ENCODE measurements around the gene ANKRD44.

The ANKRD44 gene

GRCh38 chr2:197145471-197146056, 165.0 kb downstream of the ANKRD44 start:
- no peak for DNase-seq (ENCODE audit: low read depth)

DNA sequence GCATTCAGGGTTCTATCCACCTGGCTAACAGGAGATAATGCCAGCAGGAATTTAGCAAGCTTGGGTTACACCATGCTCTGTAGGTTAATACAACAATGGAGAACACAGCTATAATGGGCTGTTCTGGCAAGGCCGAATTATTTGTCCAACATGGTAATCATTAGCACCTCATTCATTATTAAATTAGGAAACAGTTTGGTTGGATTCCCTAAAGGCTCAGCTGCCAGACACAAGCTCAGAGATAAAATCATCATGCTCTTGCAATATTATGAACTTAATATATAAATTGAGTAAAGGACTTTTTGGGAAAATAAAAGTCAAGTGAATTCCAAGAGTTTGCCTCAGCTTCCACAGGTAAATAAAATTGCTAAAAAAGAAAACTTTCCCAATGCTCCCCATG, 166.4 kb downstream of the ANKRD44 start:
- no peak for DNase-seq (ENCODE audit: low read depth)

DNA sequence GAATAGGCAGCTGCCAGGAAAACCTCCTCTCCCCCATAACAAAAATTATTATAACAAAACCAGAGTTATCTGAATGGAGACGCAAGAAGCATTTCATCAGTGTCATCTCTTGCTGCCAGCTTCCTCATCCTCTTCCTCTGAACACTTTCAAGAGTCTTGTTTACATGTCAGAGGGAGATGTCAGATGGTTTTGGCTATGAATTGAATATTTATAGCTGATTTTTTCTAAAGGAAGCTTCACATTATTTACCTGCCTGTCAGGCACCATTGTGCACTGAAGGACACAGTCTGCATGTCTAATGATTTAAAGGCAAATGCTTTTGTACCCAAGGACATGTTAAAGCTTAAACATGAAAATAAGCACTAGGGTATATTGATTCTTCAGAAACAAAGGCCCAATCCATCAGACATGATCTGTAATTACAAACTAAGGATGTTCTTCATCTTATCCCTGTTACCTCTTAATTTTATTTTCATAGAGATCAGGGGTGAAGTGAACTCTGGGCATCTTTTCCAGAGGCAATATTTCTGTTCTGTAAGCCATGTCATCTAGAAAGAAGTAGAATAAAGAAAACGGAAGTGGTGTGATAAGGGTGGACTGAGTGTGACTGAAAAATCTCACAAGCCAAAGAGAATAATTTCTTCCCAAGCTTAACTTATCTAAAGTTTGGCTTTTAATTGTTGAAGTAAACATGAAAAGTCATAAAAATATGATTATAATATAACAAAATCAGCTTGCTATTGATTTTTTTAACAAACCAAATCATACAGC, 168.7 kb downstream of the ANKRD44 start:
- DNase-seq (ENCODE audit: low read depth): no peak

- no peak for DNase-seq (ENCODE audit: low read depth)
Observed at GRCh38 chr2:197140045-197140444, 170.5 kb downstream of the ANKRD44 start.

DNA sequence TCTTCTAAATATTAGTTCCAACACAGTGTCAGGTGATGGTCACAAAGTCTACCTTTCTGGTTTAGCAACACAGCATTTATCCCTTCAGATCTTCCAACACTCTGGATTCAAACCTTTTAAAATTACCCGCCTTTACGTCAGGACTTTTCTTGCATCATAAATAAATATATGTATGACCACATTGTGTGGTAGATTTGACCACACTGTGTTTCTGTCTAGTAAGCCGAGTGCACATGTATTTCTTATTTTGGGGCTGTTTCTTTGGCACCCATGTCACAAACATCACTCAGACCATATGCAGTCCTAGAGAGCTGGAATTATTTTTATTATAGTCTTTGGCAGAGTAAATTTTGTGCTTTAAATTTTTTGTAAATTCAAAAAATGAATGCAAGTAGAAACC, 172.1 kb downstream of the ANKRD44 start:
- no peak for DNase-seq (ENCODE audit: low read depth)

DNA sequence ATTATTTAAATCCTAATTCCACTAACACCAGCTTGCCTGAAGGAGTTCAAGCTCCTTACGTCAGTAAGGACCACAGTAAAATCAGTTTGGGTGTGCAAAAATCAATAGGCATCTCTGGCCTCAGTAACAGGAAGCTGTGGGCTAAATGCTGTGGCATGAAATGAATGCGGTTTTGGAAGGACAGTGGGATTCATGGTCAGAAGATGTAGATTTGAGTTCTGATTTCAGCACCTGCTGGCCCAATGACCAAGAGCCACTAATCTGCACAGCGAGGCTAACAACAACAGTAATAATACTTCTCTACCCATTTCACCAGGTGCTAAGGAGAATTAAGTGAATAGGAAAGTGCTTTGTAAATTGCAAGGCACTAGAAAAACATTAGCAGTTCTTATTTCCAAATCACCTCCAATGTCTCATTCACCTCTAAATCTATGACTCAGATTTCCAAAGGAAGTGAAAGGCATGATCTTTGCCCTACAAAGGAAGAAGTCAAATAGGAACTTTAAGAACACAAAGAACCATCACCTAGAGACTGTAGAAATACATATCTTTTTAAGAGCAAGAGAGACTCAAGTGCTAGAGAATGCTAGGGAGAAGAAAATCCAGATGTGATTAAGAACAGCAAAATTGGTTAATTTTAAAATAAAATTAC, 172.6 kb downstream of the ANKRD44 start:
- no peak for DNase-seq (ENCODE audit: low read depth)

GRCh38 chr2:197137231-197137630, 173.3 kb downstream of the ANKRD44 start:
- DNase-seq (ENCODE audit: low read depth): no peak

DNA sequence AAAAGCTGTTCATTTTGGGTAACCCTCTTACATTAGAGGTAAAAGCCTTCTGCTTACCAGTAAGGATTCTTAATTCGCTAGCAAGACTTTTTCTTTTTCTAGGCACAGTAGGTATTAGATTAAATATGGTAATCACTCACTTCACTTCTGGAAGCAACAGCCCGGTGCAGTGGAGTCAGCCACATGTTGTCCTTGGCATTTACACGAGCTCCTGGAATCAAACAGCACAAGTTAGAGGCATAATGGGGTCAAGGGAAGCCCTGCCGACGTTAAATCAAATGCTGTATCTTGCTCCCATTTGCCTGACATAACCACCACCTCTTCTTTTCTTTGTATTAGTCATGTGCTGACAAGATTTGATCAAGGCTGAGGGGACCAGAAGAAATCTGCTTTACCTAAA, 174.1 kb downstream of the ANKRD44 start:
- no peak for DNase-seq (ENCODE audit: low read depth)

GRCh38 chr2:197135806-197136205, 174.8 kb downstream of the ANKRD44 start:
- no peak for DNase-seq (ENCODE audit: low read depth)

GRCh38 chr2:197134206-197134605, 176.4 kb downstream of the ANKRD44 start:
- DNase-seq (ENCODE audit: low read depth): peak; percentile 7

GRCh38 chr2:197131558-197131855, 179.1 kb downstream of the ANKRD44 start:
- DNase-seq (ENCODE audit: low read depth): no peak

GRCh38 chr2:197130318-197130717, 180.3 kb downstream of the ANKRD44 start:
- DNase-seq (ENCODE audit: low read depth): no peak

- no peak for DNase-seq (ENCODE audit: low read depth)
Observed at GRCh38 chr2:197128897-197129296, 181.7 kb downstream of the ANKRD44 start.

- no peak for DNase-seq (ENCODE audit: low read depth)
Observed at GRCh38 chr2:197128126-197128525, 182.5 kb downstream of the ANKRD44 start.

DNA sequence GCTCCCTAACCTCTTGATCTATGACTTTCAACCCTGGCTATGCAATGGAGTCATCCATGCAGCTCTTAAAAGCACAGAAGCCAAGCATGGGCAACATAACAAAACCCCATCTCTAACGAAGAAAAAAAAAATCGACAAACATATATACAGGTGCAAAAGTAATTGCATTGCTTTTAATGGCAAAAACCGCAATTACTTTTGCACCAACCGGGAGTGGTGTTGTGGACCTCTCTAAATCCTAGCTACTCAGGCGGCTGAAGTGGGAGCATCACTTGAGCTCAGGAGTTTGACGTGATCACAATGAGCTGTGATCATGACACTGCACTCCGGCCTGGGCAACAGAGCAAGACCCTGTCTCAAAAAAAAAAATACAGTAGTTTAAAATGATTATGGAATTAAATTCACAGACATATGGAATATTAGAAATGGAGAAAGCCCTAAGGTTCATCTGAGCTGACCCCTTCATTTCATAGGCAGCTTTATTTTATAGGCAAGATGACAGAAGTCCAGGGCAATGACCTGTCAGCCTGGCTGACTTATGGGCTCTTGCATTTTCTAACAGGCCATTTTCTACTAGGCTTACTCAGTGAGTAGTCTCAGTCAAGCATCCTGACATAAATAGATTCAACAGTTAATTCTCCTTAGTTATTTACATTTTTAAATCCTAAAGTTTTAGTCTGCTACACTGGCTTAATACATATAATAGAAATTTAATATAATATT, 183.8 kb downstream of the ANKRD44 start:
- no peak for DNase-seq (ENCODE audit: low read depth)

GRCh38 chr2:197124639-197125390, 185.8 kb downstream of the ANKRD44 start:
- peak; percentile 51 for DNase-seq (ENCODE audit: low read depth)

DNA sequence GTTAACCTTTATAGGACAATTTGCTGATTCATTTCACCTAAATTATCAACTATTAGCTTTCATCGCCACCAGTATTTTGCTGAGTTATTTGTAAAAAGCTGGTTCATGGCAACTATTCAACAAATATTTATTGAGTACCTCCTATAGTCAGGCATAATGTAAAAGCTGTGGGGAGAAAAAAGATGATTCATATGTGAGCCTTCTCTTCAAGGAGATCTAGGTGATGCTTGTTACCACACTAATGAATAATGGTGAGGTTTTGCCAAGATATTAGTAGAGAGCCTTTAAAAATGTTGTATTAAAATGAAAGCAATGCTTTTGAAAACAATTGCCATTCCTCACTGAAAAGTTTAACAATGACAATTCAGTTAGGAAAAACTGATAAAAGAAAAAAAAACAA, 187.8 kb downstream of the ANKRD44 start:
- no peak for DNase-seq (ENCODE audit: low read depth)

GRCh38 chr2:197121756-197122385, 188.7 kb downstream of the ANKRD44 start:
- no peak for DNase-seq (ENCODE audit: low read depth)

- no peak for DNase-seq (ENCODE audit: low read depth)
Observed at GRCh38 chr2:197121255-197121654, 189.3 kb downstream of the ANKRD44 start.

- no peak for DNase-seq (ENCODE audit: low read depth)
Observed at GRCh38 chr2:197116306-197116879, 194.2 kb downstream of the ANKRD44 start.

DNA sequence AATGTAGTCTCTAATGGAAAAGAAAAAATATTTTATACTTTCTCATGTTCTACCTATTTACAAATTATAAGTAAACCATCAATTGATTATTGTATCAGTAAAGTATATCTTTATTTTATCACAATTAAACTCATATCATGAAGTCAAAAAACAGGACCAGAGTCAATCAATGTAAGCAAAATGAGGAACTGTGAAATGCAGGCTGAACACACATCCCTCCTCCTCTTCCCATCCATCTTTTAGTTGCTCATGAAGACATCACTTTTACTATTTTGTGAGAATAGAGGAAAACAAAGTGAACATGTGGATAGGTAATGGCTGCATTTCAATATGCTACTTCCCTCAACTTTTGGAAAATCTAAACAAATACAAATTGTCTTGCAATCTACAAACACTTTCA, 195.3 kb downstream of the ANKRD44 start:
- no peak for DNase-seq (ENCODE audit: low read depth)
